ENCODE data around the gene WDR38. TPM values are rescaled to one million over a fixed set of nuclear protein-coding genes. Genes with fewer than 3 reads are reported as not detected.

The WDR38 gene
- total and polyA plus RNA-seq, 9 of the 15 experiments (the other 6 are each of a cell fraction or from before 2014, with no cell fraction given), result not detected

GRCh38 chr9:124873664-124874063 lies 20.4 kb downstream of the WDR38 start:
- no TSS peak for BruUV-seq (replicated peaks)
- Histone ChIP-seq H3K4me1 (replicated peaks in 1 of 2; ENCODE audit: control insufficient read depth in 2 of 2, insufficient read depth in 2 of 2, low read length in 2 of 2) (peaks cover 18 to 34% of the 10 kb centered on the region in 2 experiments; a peak in 4 of 5 replicates), H3K9ac (ENCODE audit: insufficient read depth in 1 of 2, low read depth in 2 of 2, low read length in 2 of 2) (peak overlapping the region in 1 of 2 experiments; percentile 14; a peak in 1 of 4 replicates), H3K9me1 (ENCODE audit: control insufficient read depth, insufficient read depth, low read length) (peaks cover 16% of the 10 kb centered on the region), H3K27me3 (ENCODE audit: control insufficient read depth in 2 of 2, insufficient read depth in 2 of 2, low read length in 2 of 2) (no peaks in the 10 kb centered on the region), H3K9me3 (replicated peaks; ENCODE audit: control insufficient read depth, insufficient read depth, low read depth, low read length) (no peaks in the 10 kb centered on the region), H3K27ac (ENCODE audit: extremely low read depth, low read depth, low read length) (no peak overlapping the region; the same call in 2 of the 3 replicates), H3K4me2 (ENCODE audit: insufficient read depth, low read length) (no peak overlapping the region), H4K20me1 (replicated peaks; ENCODE audit: control insufficient read depth, insufficient read depth, low read length) (peaks cover 29% of the 10 kb centered on the region), H3K36me3 (ENCODE audit: control insufficient read depth, insufficient read depth, low read length) (peaks cover 84% of the 10 kb centered on the region), H3K79me2 (ENCODE audit: control insufficient read depth, insufficient read depth, low read length) (peaks cover 70% of the 10 kb centered on the region), H2AFZ (ENCODE audit: low read depth, low read length) (no peak overlapping the region), H3K4me3 (no peak overlapping the region)
- ChIA-PET POLR2A (interaction anchor here (1.5 kb wide), 1 partner anchor 18 kb away, joined by 4 read pairs; no protein-coding TSS in a partner anchor), CTCF (ENCODE audit: low intra/inter-chr PET ratio) (no interaction called here)
- FAIRE-seq (no peak), DNase-seq (ENCODE audit: extremely low read depth in 1 of 4, low spot score in 3 of 4) (no peak), ATAC-seq (no peak)
- intact Hi-C loops (cut with micrococcal nuclease), result no loop called here
- in situ Hi-C loops (cut with MboI), result no loop called here
- TF ChIP-seq RBFOX2 (IDR thresholded peaks at IDR 0.05; ENCODE audit: low read depth, low read length), result peak; percentile 69
- no peak for TF ChIP-seq ZBTB34 (CRISPR knock-in tag; IDR thresholded peaks at IDR 0.05)
- no peak for TF ChIP-seq VEZF1 (CRISPR knock-in tag; IDR thresholded peaks at IDR 0.05)
- TF ChIP-seq POLR2G (IDR thresholded peaks at IDR 0.05; ENCODE audit: low read depth, low read length), result peak; percentile 48
- WGBS (ENCODE audit: insufficient coverage, low coverage, missing lambda C conversion rate), result 98% methylated on average over 14 of the region's 14 CpGs

Measured in K562 (cell line).